GM21529 (cell line): ENCODE data around the gene DGAT2.
"Not testable (repeated sequence)": the region's sequence is repeated elsewhere in the genome, so short reads cannot be mapped to it uniquely, and the experiment has no call there.

Source experiments
- ATAC-seq: cut with Tn5 transposase; IDR thresholded peaks from one replicate; pipeline ENCODE4 v1.9.1; 2021; ENCODE audit not compliant: unreplicated experiment

DGAT2 gene

GRCh38 chr11:75754933-75755332 lies 13.6 kb upstream of the DGAT2 start:
- ATAC-seq: not testable (repeated sequence)

DNA sequence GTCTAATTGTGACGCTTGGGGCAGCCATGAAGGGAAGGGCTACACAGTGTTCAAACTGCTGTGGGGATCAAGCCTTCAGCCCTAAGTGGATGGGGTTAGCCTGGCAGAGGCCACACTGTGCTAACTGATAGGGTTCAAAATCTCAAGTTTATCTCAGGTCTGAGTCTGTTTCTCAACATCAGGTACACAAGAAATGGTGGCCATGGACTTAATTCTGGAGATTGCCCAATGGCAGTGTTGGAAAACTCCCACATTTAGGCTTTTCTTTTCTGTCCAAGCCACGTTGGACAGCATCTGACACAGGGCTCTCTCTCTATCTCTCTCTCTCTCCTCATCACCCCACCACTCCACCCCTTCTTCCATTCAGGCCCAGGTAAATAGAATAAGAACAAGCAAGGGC lies 10.9 kb upstream of the DGAT2 start:
- no peak for ATAC-seq

DNA sequence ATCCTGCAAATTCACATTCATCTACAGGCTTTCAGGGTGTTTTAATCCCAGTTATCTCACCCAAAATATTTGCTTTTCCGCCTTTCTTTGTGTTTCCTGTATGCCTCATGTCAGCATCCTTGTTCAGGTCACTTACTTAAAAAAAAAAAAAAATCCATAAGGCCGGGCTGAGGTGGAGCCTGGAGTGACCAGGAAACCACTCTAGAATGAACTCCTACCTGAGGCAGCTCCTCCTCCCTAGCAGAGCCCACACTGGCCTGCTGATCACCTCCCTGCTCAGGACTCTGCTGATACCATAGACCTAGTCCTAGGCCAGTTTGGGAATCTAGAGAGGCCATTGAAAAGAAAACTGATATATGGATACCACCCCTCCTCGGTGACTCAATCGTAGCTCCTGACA lies 8.7 kb upstream of the DGAT2 start:
- no peak for ATAC-seq

DNA sequence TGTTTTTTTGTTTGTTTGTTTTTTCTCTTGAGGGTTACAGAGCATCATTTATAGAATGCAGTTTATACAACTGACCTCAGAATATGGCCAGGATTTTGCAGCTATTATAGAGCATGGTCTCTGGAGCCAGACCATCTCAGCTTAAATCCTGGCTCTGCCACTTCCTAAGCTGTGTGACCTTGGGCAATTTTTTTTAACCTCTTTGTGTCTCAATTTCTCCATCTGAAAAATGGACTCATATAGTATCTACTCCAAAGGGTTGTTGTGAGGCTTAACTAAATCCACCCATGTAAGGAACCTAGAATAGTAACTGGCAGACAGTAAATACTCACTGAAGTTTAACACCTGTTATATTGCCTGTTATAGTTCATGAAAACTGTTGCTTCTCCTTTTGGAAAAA lies 8.3 kb upstream of the DGAT2 start:
- ATAC-seq: no peak

GRCh38 chr11:75760710-75761493 lies 7.7 kb upstream of the DGAT2 start:
- no peak for ATAC-seq

DNA sequence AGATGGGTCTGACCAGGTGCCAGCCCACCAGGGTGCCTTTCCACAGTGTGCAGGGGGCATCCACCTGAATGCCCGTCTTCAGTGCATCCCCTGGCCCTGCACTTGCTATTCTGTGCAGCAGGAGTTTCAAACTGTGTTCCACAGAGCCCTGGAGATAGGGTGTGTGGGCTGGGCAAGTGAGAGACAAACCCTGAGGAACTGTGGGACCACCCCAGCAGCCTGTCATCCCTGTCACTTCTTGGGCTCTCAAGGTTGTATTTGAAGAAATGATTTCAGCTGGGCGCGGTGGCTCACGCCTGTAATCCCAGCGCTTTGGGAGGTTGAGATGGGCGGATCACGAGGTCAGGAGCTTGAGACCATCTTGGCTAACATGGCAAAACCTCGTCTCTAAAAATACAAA lies 6.4 kb upstream of the DGAT2 start:
- ATAC-seq: no peak

DNA sequence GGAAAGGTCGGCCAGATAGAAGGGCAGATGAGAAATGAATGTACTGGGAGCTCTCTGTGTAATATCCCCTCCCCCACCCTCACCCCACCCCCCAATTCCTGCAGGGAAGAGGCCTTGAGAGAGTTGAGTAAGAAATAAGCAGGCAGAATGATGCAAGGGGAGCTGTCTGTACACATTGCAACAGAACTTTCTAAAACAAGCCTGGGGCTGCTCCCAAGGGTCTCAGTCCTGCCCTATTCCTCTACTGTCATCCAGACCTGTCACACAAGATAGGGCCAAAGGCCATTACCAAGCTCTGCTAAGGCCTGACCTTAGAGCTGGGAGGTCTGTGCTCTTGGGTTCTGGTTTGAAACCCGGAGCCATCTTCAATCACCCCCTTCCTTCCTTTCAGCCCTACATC lies 5.7 kb upstream of the DGAT2 start:
- ATAC-seq: no peak

DNA sequence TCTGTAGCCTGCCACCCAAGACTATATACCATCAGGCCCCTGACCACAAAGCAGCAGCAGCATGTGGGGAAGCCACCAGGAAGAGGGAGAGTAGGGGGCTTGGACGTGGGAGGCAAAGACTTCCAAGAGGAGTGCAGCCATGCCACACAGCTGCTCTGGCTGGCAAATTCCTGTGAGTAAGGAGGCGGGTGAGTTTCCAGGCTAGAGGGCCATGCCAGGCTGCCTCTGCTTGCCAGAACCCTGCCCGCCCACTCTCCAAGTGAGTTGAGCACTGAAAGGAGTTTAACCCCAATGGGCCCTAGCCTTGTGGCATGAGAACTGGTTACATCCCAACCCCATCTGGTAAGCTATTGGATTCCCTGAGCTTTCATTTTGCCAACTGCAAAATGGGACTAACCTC lies 4.7 kb upstream of the DGAT2 start:
- no peak for ATAC-seq

GRCh38 chr11:75765116-75765515 lies 3.5 kb upstream of the DGAT2 start:
- no peak for ATAC-seq

DNA sequence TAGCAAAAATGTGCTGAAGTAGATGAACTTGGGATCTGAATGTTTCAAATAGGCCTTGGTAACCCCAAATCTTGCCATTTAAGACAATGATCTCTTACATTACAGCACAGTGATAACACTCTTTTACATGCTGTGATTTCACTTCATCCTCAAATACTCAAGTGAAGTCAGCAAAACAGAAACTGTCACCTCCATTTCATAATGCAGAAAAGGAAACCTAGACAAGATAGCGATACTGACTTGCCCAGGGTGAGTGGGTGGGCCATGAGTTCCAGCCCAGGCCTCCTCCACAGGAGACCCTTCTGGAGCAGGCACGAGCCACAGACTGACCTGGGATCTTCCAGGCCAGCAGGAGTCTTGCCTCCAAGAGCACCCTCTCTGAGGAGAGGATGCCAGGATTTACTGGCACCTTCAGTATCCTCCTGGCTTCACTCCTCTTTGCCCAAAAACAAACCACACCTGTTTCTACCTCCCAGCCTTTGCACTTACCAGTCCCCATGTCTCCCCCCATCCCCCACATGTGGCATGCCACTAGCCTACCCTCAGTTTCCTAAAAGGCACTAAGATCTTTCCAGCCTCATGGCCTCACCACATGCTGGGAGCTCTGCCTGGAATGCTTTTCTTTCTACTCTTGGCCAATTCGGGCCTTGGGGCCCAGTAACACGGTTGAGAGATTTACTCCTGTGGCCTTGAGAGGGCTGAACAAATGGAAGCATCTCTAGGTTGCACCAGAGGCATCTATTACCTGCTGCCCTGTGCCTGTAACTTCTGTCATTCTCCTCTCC lies 1.9 kb upstream of the DGAT2 start:
- ATAC-seq: no peak

- no peak for ATAC-seq
These were observed 1.4 kb upstream of the DGAT2 start for GRCh38 chr11:75767228-75767572.

GRCh38 chr11:75767793-75768111 lies 826 bp upstream of the DGAT2 start:
- ATAC-seq: no peak

- no peak for ATAC-seq
These were observed 562 bp downstream of the DGAT2 start for GRCh38 chr11:75768909-75769771.

DNA sequence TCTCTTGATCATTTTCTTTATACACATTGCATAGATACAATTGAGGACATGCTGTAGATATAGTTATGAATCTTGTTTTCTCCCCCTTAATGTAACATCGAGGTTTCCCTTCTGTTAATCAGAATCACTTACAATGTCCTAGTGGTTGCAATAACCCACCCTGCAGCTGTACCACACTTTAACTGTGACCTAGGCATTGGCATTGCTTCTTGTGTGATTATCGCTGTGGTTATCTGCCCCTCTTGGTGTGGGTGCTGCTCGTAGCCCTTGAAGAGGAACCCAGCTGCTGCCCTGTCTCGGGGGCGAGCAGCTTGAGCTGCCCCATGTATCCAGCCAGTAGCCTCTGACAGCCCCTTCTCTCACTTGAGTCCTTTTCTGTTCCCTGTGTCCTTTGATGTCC lies 1.5 kb downstream of the DGAT2 start:
- ATAC-seq: no peak

GRCh38 chr11:75771646-75772410 lies 3.2 kb downstream of the DGAT2 start:
- no peak for ATAC-seq

GRCh38 chr11:75773595-75774353 lies 5.2 kb downstream of the DGAT2 start:
- peak; percentile 87 for ATAC-seq

DNA sequence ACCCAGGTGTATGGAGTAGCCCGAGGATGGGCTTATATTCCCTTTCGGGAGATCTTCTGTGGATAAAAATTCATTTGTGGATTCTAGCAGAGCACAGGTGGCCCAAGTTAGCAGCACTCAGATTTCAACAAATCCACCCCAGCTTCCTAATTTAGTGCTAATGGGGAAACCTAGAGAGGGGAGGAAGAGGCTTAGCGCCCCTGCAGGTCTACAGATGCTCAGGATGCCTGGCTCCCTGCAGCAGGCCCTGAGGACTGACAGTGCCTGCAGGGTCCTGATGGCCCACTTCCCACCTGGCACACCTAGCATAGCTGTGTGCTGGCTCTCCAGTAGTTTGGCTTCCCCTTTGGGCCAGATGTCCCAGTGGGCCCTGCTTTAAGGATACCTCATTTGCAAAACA lies 6.5 kb downstream of the DGAT2 start:
- no peak for ATAC-seq

DNA sequence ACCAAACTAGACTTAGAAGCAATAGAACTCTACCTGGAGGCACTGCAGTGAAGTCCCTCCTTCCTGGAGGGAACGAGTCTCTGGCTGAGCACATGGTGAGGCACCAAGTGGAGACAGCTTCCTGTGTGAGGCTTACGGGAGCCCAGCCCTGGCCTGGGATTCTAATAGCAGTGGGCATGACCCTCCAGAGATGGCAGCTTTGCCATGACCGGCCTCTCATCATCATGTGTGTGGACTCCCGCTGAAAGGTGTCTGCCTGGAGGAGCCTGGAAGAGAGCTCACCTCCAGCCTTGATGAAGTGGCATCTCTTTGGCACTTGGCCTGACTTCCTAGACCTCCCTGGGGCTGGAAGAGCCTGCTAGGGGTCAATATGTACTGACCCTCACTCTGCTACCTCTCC lies 8.0 kb downstream of the DGAT2 start:
- ATAC-seq: no peak

- ATAC-seq: no peak
These were observed 9.0 kb downstream of the DGAT2 start for GRCh38 chr11:75777461-75778110.

- ATAC-seq: no peak
These were observed 10.4 kb downstream of the DGAT2 start for GRCh38 chr11:75778962-75779361.
